ENCODE data around the gene TMEM258.

TMEM258 gene

DNA sequence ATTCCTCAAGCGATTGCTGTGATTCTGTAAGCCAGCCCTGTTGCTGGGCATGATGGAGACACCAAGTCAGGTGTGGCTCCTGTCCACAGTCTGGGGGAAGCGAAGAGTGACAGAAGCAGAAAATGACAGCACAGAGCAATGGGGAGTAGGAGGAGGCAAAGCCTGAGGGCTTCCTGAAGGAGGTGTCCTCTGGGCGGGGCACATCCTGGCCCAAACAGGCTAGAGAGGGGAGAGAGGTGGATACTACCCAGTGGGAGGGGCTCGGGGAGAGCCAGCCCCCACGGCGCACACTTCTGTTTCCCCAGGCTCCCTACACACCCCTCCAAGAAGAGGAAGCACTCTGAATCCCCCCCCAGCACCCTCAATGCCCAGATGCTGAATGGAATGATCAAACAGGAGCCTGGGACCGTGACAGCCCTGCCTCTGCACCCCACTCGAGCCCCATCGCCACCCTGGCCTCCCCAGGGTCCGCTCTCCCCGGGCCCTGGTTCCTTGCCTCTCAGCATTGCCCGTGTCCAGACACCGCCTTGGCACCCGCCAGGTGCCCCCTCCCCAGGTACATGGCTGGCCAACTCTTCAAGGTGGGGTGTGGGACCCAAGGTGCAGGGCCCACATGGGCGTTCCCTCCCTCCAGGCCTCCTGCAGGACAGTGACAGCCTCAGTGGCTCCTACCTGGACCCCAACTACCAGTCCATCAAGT, 21.1 kb downstream of the TMEM258 start:
- no peak for TF ChIP-seq EZH2 (IDR thresholded peaks at IDR 0.05; ENCODE audit: borderline replicate concordance, low read length)
- TF ChIP-seq, protein P1, sequence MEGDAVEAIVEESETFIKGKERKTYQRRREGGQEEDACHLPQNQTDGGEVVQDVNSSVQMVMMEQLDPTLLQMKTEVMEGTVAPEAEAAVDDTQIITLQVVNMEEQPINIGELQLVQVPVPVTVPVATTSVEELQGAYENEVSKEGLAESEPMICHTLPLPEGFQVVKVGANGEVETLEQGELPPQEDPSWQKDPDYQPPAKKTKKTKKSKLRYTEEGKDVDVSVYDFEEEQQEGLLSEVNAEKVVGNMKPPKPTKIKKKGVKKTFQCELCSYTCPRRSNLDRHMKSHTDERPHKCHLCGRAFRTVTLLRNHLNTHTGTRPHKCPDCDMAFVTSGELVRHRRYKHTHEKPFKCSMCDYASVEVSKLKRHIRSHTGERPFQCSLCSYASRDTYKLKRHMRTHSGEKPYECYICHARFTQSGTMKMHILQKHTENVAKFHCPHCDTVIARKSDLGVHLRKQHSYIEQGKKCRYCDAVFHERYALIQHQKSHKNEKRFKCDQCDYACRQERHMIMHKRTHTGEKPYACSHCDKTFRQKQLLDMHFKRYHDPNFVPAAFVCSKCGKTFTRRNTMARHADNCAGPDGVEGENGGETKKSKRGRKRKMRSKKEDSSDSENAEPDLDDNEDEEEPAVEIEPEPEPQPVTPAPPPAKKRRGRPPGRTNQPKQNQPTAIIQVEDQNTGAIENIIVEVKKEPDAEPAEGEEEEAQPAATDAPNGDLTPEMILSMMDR (IDR thresholded peaks at IDR 0.05; ENCODE audit: low read length) = no peak
- no peaks in the 10 kb centered on the region for H3K36me3 ChIP-seq (ENCODE audit: insufficient read depth, low read length)
- peaks cover 5% of the 10 kb centered on the region for H3K4me1 ChIP-seq (ENCODE audit: insufficient read depth, low read length, severe bottlenecking)

DNA sequence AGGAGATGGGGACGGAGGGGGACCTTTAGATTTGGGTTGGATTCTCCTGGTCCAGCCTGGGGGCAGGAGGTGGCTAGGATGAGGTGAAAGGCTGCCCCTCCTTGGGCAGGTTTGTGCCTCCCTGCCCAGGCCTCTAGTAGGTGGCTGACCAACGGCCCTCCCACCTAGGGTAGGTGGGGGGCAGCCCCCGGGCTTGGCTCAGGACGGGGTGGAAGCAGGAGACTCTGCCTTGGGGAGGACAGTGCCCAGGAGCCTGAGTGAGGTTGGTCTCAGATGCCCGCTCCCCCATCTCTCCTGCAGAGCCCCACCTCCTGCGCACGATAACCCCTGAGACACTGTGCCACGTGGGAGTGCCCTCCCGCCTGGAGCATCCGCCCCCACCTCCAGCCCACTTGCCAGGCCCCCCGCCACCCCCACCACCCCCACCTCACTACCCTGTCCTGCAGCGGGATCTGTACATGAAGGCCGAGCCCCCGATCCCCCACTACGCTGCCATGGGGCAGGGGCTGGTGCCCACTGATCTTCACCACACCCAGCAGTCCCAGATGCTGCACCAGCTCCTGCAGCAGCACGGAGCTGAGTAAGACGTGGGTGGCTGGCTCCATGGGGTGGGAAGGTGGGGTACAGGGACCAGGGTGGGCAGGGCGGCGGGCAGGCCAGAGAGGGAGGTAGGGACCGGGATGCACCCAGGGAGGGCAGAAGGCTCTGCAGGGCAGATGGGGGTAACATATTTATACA, 22.3 kb downstream of the TMEM258 start:
- no peaks in the 10 kb centered on the region for H3K27me3 ChIP-seq (ENCODE audit: insufficient read depth, low read length)
- no peaks in the 10 kb centered on the region for H3K79me2 ChIP-seq (ENCODE audit: insufficient read depth, low read length)
- H3K9ac ChIP-seq (ENCODE audit: low read length) = no peak overlapping the region
- H3K4me3 ChIP-seq (ENCODE audit: low read depth, low read length, poor library complexity, severe bottlenecking) = no peak overlapping the region
- no peaks in the 10 kb centered on the region for H4K20me1 ChIP-seq (ENCODE audit: insufficient read depth, low read length)
- H3K4me1 ChIP-seq (ENCODE audit: insufficient read depth, low read length, severe bottlenecking) = peaks cover 5% of the 10 kb centered on the region
- no peaks in the 10 kb centered on the region for H3K9me3 ChIP-seq (ENCODE audit: low read length)
- no peak overlapping the region for H3K4me2 ChIP-seq (ENCODE audit: low read length)
- no peak overlapping the region for H3K27ac ChIP-seq (ENCODE audit: low read depth, low read length, poor library complexity, severe bottlenecking)
- TF ChIP-seq, protein P1 (IDR thresholded peaks at IDR 0.05; ENCODE audit: low read length) = no peak
- no peak for TF ChIP-seq EZH2 (IDR thresholded peaks at IDR 0.05; ENCODE audit: borderline replicate concordance, low read length)
- H2AFZ ChIP-seq (ENCODE audit: low read length) = no peak overlapping the region
- H3K36me3 ChIP-seq (ENCODE audit: insufficient read depth, low read length) = no peaks in the 10 kb centered on the region
- no peaks in the 10 kb centered on the region for H3F3A ChIP-seq (ENCODE audit: insufficient read depth, low read length)
- no peaks in the 10 kb centered on the region for H3K9me2 ChIP-seq (ENCODE audit: low read depth, low read length)

More for the DNA sequence above, 21.1 kb downstream of the TMEM258 start:
- Histone ChIP-seq H3K79me2 (ENCODE audit: insufficient read depth, low read length) (no peaks in the 10 kb centered on the region), H3F3A (ENCODE audit: insufficient read depth, low read length) (no peaks in the 10 kb centered on the region), H3K9ac (ENCODE audit: low read length) (no peak overlapping the region), H3K9me3 (ENCODE audit: low read length) (no peaks in the 10 kb centered on the region), H3K27me3 (ENCODE audit: insufficient read depth, low read length) (no peaks in the 10 kb centered on the region), H2AFZ (ENCODE audit: low read length) (no peak overlapping the region), H4K20me1 (ENCODE audit: insufficient read depth, low read length) (no peaks in the 10 kb centered on the region), H3K9me2 (ENCODE audit: low read depth, low read length) (no peaks in the 10 kb centered on the region), H3K4me3 (ENCODE audit: low read depth, low read length, poor library complexity, severe bottlenecking) (no peak overlapping the region), H3K27ac (ENCODE audit: low read depth, low read length, poor library complexity, severe bottlenecking) (no peak overlapping the region), H3K4me2 (ENCODE audit: low read length) (no peak overlapping the region)

DNA sequence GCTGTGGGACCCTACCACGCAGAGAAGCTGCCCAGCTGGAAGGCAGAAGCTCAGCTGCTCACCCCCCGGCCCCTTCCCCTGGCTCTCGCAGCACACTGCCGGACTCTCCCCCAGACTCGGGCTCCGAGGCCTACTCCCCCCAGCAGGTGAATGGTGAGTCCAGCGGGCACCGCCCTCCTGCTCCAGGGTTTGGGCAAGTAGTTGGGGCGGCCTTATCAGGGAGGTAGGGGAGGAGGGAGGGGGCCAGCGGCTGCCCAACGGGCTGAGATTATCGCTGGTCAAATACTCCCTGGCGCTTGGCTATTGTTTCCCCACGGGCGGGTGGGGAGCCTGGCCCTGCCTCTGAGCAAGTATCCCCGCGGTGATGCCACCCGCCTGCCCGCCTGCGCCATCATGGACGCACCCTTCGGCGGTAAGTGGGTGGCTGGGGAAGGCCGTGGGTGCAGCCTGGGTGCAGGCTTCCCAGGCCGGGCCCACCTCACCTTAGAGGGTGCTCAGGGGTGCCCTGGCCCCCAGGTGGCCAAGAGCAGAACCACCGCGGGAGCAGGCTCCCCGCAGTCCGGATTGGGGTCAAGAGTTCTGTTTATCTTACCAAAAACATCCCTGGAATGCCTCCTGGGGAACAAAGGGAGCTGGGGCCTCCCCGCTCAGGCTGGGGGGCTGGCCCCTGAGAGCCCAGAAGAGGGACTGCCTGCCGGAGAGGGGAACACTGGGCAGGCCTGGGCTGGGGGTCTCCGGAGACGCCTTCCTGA, 23.1 kb downstream of the TMEM258 start:
- no peaks in the 10 kb centered on the region for H3F3A ChIP-seq (ENCODE audit: insufficient read depth, low read length)
- H3K27ac ChIP-seq (ENCODE audit: low read depth, low read length, poor library complexity, severe bottlenecking) = no peak overlapping the region
- no peaks in the 10 kb centered on the region for H3K9me3 ChIP-seq (ENCODE audit: low read length)
- no peak overlapping the region for H3K9ac ChIP-seq (ENCODE audit: low read length)
- H3K27me3 ChIP-seq (ENCODE audit: insufficient read depth, low read length) = no peaks in the 10 kb centered on the region
- no peak overlapping the region for H2AFZ ChIP-seq (ENCODE audit: low read length)
- H3K4me2 ChIP-seq (ENCODE audit: low read length) = no peak overlapping the region
- H3K36me3 ChIP-seq (ENCODE audit: insufficient read depth, low read length) = no peaks in the 10 kb centered on the region
- no peaks in the 10 kb centered on the region for H4K20me1 ChIP-seq (ENCODE audit: insufficient read depth, low read length)
- no peaks in the 10 kb centered on the region for H3K9me2 ChIP-seq (ENCODE audit: low read depth, low read length)
- H3K4me3 ChIP-seq (ENCODE audit: low read depth, low read length, poor library complexity, severe bottlenecking) = no peak overlapping the region
- no peaks in the 10 kb centered on the region for H3K79me2 ChIP-seq (ENCODE audit: insufficient read depth, low read length)
- H3K4me1 ChIP-seq (ENCODE audit: insufficient read depth, low read length, severe bottlenecking) = peaks cover 5% of the 10 kb centered on the region
- no peak for TF ChIP-seq EZH2 (IDR thresholded peaks at IDR 0.05; ENCODE audit: borderline replicate concordance, low read length)
- TF ChIP-seq, protein P1 (IDR thresholded peaks at IDR 0.05; ENCODE audit: low read length) = no peak

Measured in OCI-LY1 (cell line).